GM18505 (cell line): Measurements from ENCODE around the gene TOE1.
"Not testable (repeated sequence)": the region's sequence is repeated elsewhere in the genome, so short reads cannot be mapped to it uniquely, and the experiment has no call there.

ENCODE experiments used
- ATAC-seq: cut with Tn5 transposase; IDR thresholded peaks from one replicate; pipeline ENCODE4 v1.9.1; 2021; ENCODE audit not compliant: unreplicated experiment
- POLR2A ChIP-seq: IDR thresholded peaks from 4 replicates; pipeline ENCODE4 v1.6.1; 2011; ENCODE audit warnings: borderline replicate concordance; ENCODE audit not compliant: insufficient read depth, insufficient read length; ENCODE audit errors: extremely low read depth

The TOE1 gene

DNA sequence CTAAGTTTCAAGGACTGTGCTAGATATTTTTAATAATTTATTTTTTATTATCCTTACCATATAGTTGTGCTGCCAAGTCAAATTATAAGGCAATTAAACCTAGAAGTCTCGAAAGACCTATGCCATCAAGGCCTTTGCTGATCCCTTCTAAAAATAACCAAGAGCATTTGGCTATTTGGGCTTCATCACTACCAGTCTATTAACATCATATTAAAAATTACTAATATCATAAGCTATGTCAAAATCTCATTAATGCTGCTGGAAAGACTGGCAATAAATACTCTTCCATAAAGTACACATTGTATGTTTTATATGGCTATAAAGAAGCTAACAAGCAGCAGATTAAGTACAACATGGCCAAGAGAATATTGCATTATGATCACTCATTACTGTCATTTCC is 43.2 kb downstream of the TOE1 start:
- ATAC-seq, result no peak
- TF ChIP-seq POLR2A, result no peak

GRCh38 chr1:45384213-45384612 is 44.2 kb downstream of the TOE1 start:
- not testable (repeated sequence) for ATAC-seq

- ATAC-seq, result no peak
- no peak for TF ChIP-seq POLR2A
Observed at GRCh38 chr1:45385302-45385701, 45.3 kb downstream of the TOE1 start.

DNA sequence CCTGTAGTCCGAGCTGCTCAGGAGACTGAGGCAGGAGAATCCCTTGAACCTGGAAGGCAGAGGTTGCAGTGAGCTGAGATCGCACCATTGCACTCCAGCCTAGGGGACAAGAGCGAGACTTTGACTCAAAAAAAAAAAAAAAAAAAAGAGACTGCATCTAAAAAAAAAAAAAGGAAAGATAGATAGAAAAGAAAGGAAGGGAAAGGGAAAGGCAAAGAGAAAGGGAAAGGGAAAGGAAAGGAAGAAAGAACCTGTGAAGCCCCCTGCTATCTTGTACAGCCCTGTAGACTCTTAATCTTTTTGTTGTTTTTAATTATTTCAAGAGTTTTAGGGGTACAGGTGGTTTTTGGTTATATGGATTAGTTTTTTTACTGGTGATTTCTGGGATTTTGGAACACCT is 46.2 kb downstream of the TOE1 start:
- TF ChIP-seq POLR2A, result no peak
- no peak for ATAC-seq
